Progenitor cell of endocrine pancreas (in vitro differentiated cells): ENCODE data around the gene WBP2. TPM values are rescaled to one million over a fixed set of nuclear protein-coding genes. Genes with fewer than 3 reads are reported as not detected.
A peak's percentile ranks its signal among the peaks of the same experiment; 100 is the strongest.

Source experiments
- DNase-seq: peaks from one replicate; pipeline ENCODE4 v3.0.0; 2021; ENCODE audit warnings: low spot score; ENCODE audit not compliant: unreplicated experiment
- H3K27ac Mint-ChIP-seq: 2 replicates; pipeline ENCODE4 v1.8.0; 2021; ENCODE audit warnings: mild to moderate bottlenecking, moderate library complexity, mixed read lengths
- H3K27me3 Mint-ChIP-seq: 2 replicates; pipeline ENCODE4 v1.8.0; 2021; ENCODE audit warnings: mixed read lengths
- H3K36me3 Mint-ChIP-seq: 2 replicates; pipeline ENCODE4 v1.8.0; 2022; ENCODE audit warnings: mixed read lengths; ENCODE audit not compliant: insufficient read depth
- H3K4me1 Mint-ChIP-seq: 2 replicates; pipeline ENCODE4 v1.8.0; 2021; ENCODE audit warnings: low read depth, mixed read lengths
- H3K4me3 Mint-ChIP-seq: 2 replicates; pipeline ENCODE4 v1.8.0; 2021; ENCODE audit warnings: low read depth, mild to moderate bottlenecking, moderate library complexity, mixed read lengths
- H3K9me3 Mint-ChIP-seq: 2 replicates; pipeline ENCODE4 v1.8.0; 2021; ENCODE audit warnings: low read depth, mixed read lengths
- long read RNA-seq: library from polyadenylated mRNA; unstranded; transcript quantifications from one replicate; pipeline ENCODE4 v2.0.0, GENCODE V29; 2020
- total RNA-seq: library from RNA; stranded (reverse); gene quantifications from 2 replicates; pipeline ENCODE4 v1.2.1, GENCODE V29; 2021
- TF ChIP-seq, protein P1 (sequence below): fragments of 200-600 bp; sonication (generic); IDR thresholded peaks from one replicate; pipeline ENCODE4 v1.5.0; 2021; ENCODE audit warnings: antibody characterized with exemption, mild to moderate bottlenecking; ENCODE audit not compliant: unreplicated experiment

Gene WBP2
- 47.9 and 57.7 TPM in 2 replicates for total RNA-seq
- long read RNA-seq, partial matches to known transcripts = 0 of 2 reads
- long read RNA-seq, other reads (novel, unspliced or antisense) = 0 of 2 reads

DNA sequence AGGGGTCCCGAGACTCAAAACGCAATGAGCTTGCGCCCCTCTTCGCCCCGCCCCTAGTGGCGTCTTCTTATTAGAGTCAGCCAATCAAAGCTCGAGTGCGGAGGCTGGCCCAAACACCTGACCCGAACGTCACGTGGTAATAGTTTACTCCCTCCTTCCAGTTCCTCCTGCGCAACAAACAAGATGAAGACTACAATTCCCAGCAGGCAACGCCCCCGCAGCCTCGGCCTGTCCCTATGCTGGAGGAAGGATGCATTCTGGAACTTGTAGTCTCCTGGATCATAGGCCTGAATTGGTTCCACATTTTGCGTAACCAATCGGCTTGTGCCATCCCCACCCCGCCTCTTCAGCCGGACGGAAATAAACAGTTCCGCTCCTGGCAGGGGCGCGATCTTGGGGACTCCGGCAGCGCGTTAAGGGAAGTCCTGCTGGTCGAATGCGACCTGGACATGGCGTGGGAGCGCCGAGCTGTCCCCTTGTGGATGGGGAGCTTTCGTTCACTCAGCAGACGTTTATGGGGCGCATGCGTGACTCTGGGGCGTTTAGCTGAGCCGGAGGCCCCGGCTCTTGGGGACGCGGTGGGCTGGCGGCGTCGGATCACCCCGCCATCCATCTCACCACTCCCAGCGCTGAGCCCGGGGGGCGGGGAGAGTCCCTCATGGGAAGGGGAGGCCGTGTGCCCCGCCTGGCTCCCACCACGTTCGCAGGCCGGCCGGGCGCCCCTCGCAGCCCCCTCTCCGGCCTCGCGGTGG is at the start of gene WBP2:
Gene WBP2 (minus strand): TSS at position 26 of the 752 bp plus-strand sequence. CDS start 38 bp downstream, outside the sequence.
- Mint-ChIP-seq H3K27ac (peak within 1 kb of the TSS; percentile 95), H3K27me3 (no peaks in the 10 kb centered on the region), H3K9me3 (no peaks in the 10 kb centered on the region), H3K4me3 (no peak within 1 kb of the TSS), H3K36me3 (no peaks in the 10 kb centered on the region), H3K4me1 (peaks cover 11% of the 10 kb centered on the region)
- DNase-seq = peak; percentile 94
- TF ChIP-seq, protein P1, sequence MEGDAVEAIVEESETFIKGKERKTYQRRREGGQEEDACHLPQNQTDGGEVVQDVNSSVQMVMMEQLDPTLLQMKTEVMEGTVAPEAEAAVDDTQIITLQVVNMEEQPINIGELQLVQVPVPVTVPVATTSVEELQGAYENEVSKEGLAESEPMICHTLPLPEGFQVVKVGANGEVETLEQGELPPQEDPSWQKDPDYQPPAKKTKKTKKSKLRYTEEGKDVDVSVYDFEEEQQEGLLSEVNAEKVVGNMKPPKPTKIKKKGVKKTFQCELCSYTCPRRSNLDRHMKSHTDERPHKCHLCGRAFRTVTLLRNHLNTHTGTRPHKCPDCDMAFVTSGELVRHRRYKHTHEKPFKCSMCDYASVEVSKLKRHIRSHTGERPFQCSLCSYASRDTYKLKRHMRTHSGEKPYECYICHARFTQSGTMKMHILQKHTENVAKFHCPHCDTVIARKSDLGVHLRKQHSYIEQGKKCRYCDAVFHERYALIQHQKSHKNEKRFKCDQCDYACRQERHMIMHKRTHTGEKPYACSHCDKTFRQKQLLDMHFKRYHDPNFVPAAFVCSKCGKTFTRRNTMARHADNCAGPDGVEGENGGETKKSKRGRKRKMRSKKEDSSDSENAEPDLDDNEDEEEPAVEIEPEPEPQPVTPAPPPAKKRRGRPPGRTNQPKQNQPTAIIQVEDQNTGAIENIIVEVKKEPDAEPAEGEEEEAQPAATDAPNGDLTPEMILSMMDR = peak; percentile 62

- H3K4me3 Mint-ChIP-seq = no peak overlapping the region
- no peak for DNase-seq
- peaks cover 2% of the 10 kb centered on the region for H3K36me3 Mint-ChIP-seq
- peaks cover 2% of the 10 kb centered on the region for H3K4me1 Mint-ChIP-seq
- no peaks in the 10 kb centered on the region for H3K27me3 Mint-ChIP-seq
- no peak overlapping the region for H3K27ac Mint-ChIP-seq
- TF ChIP-seq, protein P1 = no peak
- H3K9me3 Mint-ChIP-seq = no peaks in the 10 kb centered on the region
These were observed 47.3 kb upstream of the WBP2 start for GRCh38 chr17:75902406-75902805.

- TF ChIP-seq, protein P1 = no peak
- Mint-ChIP-seq H3K27ac (no peak overlapping the region), H3K36me3 (peaks cover 2% of the 10 kb centered on the region), H3K4me3 (no peak overlapping the region), H3K27me3 (no peaks in the 10 kb centered on the region), H3K9me3 (no peaks in the 10 kb centered on the region), H3K4me1 (peaks cover 2% of the 10 kb centered on the region)
- DNase-seq = no peak
These were observed 46.6 kb upstream of the WBP2 start for GRCh38 chr17:75901727-75902126.

- H3K4me3 Mint-ChIP-seq = no peak overlapping the region
- no peak for DNase-seq
- no peaks in the 10 kb centered on the region for H3K27me3 Mint-ChIP-seq
These were observed 45.8 kb upstream of the WBP2 start for GRCh38 chr17:75900691-75901533.

More at GRCh38 chr17:75900691-75901533, 45.8 kb upstream of the WBP2 start:
- H3K27ac Mint-ChIP-seq = no peak overlapping the region
- TF ChIP-seq, protein P1 = no peak
- no peaks in the 10 kb centered on the region for H3K9me3 Mint-ChIP-seq
- H3K36me3 Mint-ChIP-seq = peaks cover 2% of the 10 kb centered on the region
- H3K4me1 Mint-ChIP-seq = peaks cover 2% of the 10 kb centered on the region
